Measurements from ENCODE around the gene KIF26A.

The KIF26A gene

DNA sequence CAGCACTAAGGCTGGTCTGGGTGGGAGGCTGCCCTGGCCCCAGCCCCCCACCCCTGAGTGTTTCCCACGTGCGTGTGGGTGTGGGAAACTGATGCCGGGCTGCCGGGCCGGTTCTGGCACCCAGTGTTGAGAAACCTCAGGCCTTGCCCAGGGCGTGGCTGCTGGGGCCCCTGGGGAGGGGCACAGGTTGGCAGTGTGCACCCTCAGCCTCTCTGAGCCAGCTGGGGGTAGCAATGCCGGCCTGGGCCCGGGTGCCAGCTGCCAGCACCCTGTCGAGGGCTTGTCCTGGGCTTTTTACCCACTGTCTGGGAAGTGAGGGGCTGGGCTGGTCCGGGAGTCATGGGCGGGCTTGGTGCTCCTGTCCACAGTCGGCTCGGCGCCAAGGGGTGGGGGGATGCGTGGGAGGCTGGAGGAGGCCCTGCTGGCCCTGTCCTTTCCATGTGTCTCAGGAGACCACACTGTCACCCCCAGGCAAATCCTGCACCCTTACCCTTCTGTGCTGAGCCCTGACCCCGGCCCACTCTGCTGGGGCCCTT, 37.2 kb upstream of the KIF26A start:
- no peak for DNase-seq (ENCODE audit: low read depth)

DNA sequence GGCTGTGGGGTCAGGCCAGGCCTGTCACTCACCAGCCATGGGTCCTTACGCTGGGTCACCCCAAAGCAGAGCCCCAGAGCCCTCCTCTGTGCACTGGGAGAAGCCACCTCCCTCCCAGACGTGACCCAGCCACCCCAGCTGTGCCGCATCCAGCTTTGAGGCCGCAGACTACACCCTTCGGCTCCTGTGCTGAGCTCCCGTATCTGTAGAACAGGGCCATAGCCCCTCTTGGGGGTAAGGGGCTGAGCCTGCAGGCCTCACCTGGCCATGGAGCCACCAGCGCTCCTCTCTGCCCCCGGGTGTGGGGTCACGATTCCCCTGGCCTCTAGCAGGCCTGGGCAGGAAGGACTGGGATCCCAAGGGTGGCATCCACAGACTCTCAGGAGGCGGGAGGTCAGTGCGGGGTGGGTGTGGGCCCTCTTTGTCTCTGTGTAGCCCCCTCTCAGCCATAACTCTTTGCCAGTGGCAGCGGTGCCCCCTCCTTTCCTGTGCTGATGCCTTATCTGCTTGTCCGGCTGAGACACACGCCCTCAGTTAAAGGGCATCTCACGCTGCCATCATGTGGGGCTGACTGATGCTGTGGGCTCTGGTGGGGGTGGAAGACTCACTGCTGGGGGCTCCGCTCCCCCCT, 36.6 kb upstream of the KIF26A start:
- no peak for DNase-seq (ENCODE audit: low read depth)

DNA sequence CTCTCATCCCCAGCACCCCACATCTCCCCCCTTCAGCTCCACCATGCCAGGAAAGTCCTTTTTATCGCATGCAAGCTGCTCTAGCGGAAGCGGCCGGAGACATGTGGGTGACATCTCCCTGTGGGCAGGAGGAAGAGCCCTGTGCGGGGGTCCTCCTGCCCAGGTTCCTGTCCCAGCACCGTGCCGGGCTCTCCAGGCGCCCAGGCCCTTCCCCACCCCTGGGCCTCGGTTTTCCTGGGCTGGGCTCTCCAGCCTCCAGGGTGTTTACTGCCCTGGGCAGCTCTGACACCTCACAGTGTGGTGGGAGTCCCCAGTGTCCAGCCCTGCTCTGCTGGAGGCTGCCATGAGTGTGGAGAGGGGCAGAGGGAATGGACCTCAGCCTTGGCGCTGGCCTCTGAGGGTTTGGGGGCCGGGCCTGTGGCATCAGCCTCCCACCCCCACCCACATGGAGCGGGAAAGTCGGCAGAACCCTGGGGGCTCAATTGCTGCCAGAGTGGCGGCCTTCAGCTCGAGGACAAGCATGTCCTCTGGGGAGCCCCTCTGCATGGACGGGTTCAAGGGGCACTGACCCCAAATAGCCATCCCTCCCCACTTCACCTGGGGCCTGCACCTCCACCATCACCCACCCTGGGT, 36.0 kb upstream of the KIF26A start:
- DNase-seq (ENCODE audit: low read depth), result no peak

GRCh38 chr14:104103061-104103445, 35.3 kb upstream of the KIF26A start:
- no peak for DNase-seq (ENCODE audit: low read depth)

DNA sequence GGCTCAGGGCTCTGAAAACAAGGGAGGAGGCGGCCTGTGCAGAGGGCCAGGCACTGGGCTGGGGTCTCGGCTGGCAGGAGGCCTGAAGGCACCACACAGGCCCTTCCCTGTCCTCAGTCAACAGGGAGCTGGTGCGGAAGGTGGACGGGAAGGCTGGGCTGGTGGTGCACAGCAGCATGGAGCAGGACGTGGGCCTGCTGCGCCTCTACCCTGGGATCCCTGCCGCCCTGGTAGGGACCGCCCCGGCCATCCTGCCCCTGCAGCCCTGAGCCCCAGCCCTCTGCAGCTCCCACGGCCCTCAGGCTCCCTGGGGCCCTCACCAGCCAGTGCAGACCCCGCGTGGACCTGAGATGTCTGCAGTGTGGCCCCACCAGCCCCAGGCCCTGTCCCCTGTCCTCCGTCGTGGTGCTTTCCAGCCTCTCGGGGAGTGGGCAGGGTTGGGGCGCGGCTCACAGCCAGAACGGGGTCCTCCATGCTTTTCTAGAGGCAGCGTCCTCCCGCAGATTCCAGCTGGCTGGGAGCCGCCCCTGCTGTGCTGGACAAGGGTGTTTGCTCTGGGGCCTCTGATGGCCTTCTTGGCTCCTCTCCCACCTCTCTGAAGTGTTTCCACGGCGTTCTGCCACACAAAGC, 34.8 kb upstream of the KIF26A start:
- no peak for DNase-seq (ENCODE audit: low read depth)

DNA sequence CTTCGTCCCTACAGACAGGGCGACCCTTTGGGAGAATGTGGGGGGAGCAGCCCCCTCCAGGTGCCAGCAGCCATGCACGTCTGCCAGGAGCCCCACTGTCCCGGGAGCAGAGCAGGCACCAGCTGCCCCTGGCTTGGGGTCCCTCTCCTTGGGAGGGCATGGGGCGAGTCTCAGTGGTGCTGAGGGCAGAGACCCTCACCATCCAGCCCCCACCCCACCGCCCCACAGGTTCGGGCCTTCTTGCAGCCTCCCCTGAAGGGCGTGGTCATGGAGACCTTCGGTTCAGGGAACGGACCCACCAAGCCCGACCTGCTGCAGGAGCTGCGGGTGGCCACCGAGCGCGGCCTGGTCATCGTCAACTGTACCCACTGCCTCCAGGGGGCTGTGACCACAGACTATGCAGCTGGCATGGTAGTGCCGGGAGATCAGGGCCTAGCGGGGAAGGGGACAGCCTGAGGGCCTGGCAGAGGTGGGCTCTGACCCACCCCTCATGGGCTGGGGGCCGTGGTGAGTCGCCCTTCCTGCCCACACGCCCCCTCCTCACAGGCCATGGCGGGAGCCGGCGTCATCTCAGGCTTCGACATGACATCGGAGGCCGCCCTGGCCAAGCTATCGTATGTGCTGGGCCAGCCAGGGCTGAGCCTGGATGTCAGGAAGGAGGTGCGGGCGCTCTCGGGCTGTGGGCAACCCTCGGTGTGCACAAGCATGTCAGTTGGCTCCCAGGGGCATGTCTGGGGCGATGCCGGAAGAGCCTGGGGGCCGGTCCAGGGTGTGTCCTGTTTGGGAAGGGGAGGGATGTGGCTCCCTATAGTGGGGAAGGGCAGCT, 34.1 kb upstream of the KIF26A start:
- DNase-seq (ENCODE audit: low read depth), result no peak

- DNase-seq (ENCODE audit: low read depth), result no peak
These were observed 33.1 kb upstream of the KIF26A start for GRCh38 chr14:104105071-104105821.

DNA sequence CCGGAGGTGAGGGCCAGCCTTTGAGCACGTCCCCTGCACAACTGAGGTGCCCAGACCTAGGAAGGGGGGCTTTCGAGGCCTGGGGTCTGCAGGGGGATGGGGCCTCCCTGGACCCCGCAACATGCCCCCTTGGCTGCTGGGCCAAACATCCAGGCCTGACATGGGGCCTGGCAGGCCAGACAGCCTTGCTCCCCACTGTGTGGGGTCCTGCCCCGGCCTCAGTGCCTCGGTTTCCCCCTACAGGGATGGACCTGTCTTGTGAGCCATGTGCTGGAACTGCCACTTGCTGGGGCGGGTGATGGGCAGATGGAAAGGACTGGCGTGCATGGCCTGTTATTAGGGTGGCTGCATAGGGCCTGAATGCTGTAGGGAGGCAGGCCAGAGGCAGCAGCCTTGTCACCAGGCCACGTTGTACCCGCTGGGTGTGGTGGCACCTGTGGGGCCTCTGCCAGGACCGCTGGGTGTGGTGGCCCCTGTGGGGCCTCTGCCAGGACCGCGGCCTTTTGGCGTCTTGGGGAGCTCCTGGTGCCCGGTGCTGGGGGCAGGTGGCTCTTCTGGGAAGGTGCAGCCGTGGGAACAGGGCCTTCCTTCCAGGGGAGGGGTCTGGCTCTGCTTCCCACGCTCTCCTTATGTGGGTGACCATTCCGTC, 32.4 kb upstream of the KIF26A start:
- DNase-seq (ENCODE audit: low read depth), result no peak

DNA sequence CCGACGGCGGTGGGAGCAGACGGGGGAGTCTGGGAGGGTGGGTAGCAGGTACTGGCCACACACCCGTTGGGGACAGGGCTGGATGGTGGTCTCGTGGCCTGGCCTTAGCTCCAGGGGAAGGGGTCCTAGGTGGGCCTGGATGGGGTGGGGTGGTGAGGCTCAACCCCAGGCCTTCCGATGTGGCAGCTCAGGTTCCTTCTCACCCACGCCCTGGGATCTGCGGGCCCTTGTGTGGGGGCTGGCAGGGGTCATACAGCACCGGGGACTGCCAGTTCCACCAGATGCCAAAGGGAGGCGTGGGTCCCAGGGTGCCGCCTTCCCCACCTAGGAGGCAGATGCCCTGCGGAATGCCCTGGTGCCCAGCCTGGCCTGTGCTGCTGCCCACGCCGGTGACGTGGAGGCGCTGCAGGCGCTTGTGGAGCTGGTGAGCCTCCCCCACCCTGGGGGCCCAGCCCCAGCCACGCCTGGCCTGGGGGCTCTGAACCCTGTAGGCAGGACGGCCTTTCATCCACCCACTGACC, 31.9 kb upstream of the KIF26A start:
- no peak for DNase-seq (ENCODE audit: low read depth)

GRCh38 chr14:104107101-104107581, 31.2 kb upstream of the KIF26A start:
- DNase-seq (ENCODE audit: low read depth), result no peak

DNA sequence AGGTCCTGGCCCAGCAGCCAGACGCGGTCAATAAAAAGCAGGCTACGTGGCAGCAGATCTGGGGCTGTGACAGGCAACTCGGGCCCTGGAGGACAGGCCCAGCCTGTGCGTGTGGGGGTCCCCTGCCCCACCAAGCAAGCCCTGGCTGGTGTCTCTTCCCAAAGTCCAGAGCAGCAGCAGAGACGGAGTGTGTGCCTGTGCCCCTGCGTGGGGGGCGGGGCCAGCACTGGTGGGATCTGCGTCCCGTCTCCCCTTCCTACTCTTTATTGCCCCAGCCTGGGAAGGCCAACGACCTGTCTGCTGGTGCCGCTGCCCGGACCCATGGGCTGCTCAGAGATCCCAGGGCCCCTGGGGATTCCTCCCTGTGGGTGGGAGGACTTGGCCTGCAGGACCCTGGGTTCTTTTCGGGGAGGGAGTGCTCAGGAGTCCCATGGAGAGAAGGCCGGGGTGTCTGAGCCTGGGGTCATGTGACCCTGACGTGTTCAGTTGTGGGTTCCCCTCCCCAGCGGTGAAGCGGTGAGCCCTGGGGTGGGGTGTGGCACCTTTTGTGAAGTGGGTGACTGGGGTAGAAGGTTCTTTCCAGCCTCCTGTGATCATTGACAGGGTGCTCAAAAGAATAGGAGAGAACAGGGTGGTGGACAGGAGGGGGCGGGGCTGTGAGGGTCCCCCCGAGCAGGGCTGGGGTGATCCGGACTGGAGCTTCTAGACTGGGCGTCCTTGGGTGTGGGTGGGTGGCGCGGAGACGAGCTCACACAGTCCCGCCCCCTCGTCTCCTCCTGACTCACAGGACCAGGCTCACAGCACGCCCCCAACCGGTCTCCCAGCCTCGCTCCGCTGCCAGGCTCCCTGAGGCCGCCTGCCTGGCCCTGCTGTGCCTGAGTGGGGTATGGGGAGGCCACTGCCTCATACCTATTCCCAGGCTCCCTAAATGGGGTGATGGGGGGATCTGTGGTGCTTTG, 30.5 kb upstream of the KIF26A start:
- DNase-seq (ENCODE audit: low read depth), result no peak

GRCh38 chr14:104108570-104109541, 29.5 kb upstream of the KIF26A start:
- no peak for DNase-seq (ENCODE audit: low read depth)

- no peak for DNase-seq (ENCODE audit: low read depth)
These were observed 28.5 kb upstream of the KIF26A start for GRCh38 chr14:104109731-104110361.

DNA sequence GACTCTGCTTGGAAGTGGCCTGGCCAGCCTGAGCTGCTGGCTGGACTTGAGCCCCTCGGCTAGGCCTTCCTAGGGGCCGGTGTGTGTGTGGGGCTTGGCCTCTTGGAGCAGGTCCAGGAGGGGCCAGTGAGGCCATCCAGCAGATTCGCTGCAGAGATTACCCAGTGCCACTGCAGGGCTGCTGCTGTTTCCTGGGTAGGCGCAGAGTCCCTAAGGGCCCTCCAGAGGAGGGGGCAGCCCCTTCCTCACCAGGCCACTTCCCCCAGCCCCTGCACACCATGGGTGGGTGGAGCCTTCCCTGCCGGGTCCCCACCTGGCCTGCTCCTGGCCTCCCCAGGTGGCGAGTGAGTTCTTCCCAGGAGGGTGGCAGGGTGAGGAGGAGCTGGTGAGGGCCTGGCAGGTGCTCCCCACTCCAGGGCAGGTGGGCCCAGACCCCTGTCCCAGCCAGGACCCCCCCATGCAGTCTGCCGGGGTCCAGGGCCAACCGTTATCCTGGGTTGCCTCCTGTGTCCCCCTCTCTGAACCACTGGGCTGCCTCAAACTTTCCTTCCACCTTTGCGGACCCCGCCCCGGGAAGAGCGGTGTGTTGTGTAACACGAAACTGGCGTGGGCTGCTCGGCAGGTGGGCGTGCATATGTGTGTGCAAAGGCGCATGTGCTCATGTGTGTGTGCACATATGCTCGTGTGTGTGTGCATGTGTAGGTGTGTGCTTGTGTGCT, 27.7 kb upstream of the KIF26A start:
- no peak for DNase-seq (ENCODE audit: low read depth)

GRCh38 chr14:104111301-104112112, 26.9 kb upstream of the KIF26A start:
- no peak for DNase-seq (ENCODE audit: low read depth)

DNA sequence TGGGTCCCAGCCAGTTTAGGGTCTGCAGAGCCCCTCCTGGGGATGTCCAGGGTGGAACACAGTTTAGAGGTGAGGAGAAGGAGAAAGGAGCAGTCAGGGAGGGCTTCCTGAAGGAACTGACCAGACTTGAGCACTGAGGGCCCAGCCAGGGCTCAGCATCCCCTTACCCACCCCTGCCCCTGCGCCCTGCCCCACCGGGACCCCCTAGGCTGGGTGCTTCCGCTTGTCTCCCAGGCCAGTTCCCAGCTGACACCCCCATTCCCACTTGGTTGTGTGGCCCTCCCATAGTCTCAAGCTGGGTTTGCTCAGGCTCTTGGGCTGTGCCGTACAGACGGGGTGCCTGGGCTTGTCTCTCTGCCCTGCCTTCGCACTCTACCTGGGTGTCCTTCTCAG, 26.3 kb upstream of the KIF26A start:
- no peak for DNase-seq (ENCODE audit: low read depth)
